Measurements from ENCODE around the gene LMX1B.
A peak's percentile ranks its signal among the peaks of the same experiment; 100 is the strongest.

The LMX1B gene

DNA sequence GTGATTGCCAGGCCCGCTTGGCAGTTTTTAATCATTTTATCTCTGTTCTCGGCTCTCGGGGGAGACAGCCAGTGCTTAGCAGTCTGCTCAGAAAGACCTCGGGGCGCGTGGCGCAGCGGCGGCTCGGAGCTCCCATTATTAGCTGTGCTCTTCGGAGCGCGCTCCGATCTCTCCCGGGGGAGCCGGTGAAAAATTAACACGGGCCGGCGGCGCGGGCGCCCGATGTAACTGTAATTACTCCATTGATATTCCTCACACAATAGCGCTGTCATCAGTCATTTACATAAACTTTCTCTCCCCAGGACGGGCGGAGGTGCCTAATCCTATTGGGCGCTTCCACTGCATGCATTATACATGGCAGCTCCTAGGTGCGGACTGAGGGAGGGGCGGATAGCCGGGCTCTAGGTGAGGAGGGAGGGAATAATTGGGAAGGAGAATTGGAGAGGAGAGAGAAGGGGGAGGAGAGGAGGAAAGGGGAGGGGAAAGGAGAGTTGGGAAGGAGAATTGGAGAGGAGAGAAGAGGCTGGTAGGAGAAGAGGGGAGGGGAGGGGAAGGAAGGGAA lies 24.9 kb downstream of the LMX1B start:
- no peak overlapping the region for H3K27ac ChIP-seq
- TF ChIP-seq, protein P1, sequence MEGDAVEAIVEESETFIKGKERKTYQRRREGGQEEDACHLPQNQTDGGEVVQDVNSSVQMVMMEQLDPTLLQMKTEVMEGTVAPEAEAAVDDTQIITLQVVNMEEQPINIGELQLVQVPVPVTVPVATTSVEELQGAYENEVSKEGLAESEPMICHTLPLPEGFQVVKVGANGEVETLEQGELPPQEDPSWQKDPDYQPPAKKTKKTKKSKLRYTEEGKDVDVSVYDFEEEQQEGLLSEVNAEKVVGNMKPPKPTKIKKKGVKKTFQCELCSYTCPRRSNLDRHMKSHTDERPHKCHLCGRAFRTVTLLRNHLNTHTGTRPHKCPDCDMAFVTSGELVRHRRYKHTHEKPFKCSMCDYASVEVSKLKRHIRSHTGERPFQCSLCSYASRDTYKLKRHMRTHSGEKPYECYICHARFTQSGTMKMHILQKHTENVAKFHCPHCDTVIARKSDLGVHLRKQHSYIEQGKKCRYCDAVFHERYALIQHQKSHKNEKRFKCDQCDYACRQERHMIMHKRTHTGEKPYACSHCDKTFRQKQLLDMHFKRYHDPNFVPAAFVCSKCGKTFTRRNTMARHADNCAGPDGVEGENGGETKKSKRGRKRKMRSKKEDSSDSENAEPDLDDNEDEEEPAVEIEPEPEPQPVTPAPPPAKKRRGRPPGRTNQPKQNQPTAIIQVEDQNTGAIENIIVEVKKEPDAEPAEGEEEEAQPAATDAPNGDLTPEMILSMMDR (conservative IDR thresholded peaks at IDR 0.05), result no peak
- TF ChIP-seq ZFX (IDR thresholded peaks at IDR 0.05), result no peak

DNA sequence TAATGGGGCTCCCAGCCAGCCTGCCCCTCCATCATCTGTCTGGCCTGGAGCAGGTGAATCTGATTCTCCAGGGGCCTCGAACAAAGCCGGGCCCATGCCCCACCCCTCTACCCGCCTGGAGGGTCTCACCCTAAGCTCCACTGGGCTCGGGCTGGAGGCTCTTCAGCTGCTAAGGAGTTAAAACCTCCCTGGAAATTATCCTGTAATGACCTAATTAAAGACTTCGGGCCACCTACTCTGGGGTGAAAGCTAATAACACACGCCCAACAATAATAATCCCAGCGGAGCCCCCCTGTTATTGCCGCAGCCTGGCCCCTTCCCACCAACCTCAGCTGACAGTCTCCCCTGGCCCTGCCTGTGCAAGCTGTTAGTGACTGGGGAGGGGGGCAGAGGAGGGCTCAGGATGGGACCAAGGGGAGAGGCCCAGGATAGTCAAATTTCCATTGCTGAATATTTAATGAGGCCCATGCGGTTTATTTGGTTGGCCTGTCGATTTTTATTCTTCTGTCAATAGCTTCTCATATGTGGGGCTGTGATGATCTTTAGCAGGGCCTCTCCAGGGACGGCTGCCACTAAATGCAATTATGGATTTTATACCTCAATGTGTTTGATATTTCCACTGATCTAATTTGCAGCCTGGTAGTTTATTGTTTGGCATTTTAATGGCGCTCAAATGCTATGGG lies 25.7 kb downstream of the LMX1B start:
- H3K27ac ChIP-seq, result no peak overlapping the region
- TF ChIP-seq, protein P1 (conservative IDR thresholded peaks at IDR 0.05), result no peak
- no peak for TF ChIP-seq ZFX (IDR thresholded peaks at IDR 0.05)

DNA sequence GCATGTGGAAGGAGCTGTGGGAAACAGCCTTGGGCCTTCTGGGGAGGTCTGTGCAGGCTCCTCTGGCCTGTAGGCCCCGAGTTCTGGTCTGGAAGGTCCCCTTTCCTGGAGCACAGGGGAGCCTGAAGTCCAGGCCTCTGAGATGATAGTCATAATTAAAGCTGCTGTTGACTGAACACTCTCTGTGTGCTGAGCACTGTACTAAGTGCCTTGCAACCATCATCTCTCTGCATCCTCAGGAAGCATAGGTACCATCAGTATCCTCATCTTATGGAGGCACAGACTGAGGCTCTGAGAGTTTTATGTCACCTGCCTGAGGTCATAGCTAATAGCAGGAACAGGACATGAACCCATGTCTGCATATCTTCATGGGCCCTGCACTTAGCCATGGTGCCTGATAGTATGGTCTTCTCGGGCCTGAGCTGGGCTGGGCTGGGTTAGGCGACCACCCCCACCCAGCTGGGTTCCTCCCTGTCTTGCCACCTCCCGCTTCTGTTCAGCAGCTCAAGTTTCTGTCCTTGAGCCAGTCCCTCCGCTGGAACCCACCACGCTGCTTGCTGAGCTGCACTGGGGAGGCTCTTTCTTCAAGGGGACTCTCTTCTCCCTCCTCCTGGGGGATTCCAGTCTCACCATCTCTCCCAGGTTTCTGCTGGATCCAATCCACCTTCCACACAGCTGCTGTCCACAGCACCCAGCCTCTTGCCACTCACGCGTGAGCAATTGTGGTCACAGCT lies 27.6 kb downstream of the LMX1B start:
- H3K27ac ChIP-seq, result no peak overlapping the region
- TF ChIP-seq ZFX (IDR thresholded peaks at IDR 0.05), result no peak
- TF ChIP-seq, protein P1 (conservative IDR thresholded peaks at IDR 0.05), result no peak

DNA sequence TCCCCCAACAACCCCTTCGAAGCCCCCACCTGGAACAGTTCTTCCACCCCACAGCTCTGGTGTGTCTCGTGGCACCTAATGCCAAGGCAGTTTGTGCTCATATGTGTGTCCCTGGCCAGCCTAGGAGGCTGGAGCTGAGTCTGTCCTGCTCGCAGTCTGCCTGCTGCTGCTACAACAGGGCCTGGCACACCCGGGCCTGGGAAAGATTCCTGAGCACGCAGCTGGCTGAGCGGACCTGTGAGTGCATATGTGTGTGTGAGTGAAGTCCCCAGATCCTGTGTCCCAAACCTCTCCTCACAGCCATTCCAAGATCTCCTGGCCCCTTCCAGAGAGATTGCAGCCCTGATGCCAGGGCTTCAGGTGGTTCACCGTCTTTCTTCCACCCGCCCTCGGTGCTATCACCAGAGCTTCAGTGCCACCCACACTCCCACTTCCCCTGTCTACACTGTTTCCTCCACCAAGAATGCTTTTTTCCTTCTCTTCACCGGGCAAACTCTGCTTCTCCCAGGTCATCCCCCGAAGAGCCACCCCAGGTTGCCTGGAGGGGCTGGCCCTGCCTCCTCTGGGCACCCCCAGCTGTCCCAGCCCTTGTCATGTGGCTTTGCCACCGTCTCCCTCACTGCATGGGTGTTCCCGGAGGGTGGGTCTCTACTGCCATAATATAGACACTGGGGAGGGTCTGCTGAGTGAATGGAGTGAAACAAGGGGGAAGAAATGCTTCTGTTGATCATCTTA lies 28.4 kb downstream of the LMX1B start:
- no peak for TF ChIP-seq ZFX (IDR thresholded peaks at IDR 0.05)
- TF ChIP-seq, protein P1 (conservative IDR thresholded peaks at IDR 0.05), result no peak
- no peak overlapping the region; the same call in 1 of the 2 replicates for H3K27ac ChIP-seq

DNA sequence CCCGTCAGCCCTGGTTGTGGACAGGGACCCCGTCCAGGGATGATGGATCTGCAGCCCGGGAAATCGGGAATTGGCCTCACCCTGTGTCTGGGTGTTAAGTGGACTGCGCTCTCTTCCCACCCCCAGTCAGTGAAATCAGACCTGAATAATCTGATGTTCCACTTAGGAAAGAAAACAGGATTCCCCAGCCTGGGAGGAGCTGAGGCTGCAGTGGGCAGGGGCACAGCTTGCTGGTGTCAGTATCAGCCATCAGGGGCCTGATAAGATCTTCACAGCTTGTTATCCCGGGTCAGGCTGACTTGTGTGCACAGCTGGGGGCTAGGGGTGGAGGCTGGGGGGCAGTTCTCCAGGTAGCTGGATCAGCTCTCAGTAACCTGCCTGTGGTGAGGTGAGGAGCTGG lies 29.1 kb downstream of the LMX1B start:
- TF ChIP-seq, protein P1 (conservative IDR thresholded peaks at IDR 0.05), result no peak
- no peak for TF ChIP-seq ZFX (IDR thresholded peaks at IDR 0.05)
- H3K27ac ChIP-seq, result peak overlapping the region; percentile 5; the same call in 1 of the 2 replicates

DNA sequence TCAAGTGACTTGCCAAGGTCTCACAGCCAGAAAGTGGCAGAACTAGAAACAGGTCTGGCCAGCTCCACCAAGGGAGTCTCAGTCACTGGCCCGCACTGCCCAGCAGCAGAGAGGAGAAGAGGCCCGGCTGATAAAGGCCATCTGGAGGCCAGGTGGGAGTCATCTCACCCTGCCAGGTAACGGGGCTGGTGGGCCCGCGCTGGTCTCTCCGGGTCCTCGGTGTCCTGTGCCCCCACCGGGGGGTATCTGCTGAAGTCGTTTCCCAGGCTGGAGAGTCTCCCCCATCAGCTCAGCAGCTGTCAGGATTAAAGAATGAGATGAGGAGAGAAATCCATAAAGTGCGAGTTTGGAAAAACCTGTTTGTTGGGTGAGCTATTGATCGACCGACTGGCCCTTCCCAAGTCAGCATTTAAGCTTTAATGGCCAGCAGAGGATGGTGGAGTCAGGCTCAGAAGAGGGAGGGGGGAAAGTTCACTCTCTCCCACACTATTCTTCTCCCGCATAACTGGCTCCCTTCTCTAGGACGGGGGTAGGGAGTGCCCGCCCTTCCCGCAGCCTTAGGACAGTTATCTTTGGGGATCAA lies 30.3 kb downstream of the LMX1B start:
- TF ChIP-seq, protein P1 (conservative IDR thresholded peaks at IDR 0.05), result no peak
- no peak for TF ChIP-seq ZFX (IDR thresholded peaks at IDR 0.05)
- H3K27ac ChIP-seq, result peak overlapping the region; percentile 3; the same call in 1 of the 2 replicates

Measured in C4-2B (cell line).